Mesendoderm (in vitro differentiated cells): ENCODE measurements around the gene USP47.

Experiments
- DNase-seq: peaks from one replicate; pipeline ENCODE4 v3.0.0; 2013
- H2AK5ac ChIP-seq: 2 replicates; pipeline ENCODE4 v1.6.1; 2013; ENCODE audit warnings: low read length, inconsistent platforms
- H2BK120ac ChIP-seq: 2 replicates; pipeline ENCODE4 v1.6.1; 2013; ENCODE audit warnings: low read depth, mild to moderate bottlenecking, low read length, moderate library complexity, mixed read lengths
- H2BK15ac ChIP-seq: replicated peaks from 2 replicates; pipeline ENCODE4 v1.6.1; 2013; ENCODE audit warnings: low read depth, mild to moderate bottlenecking, moderate library complexity
- H2BK5ac ChIP-seq: 2 replicates; pipeline ENCODE4 v1.6.1; 2013; ENCODE audit warnings: low read length, inconsistent platforms
- H3K18ac ChIP-seq: 2 replicates; pipeline ENCODE4 v1.6.1; 2013; ENCODE audit warnings: mild to moderate bottlenecking, low read length, mixed read lengths
- H3K23ac ChIP-seq: one replicate; pipeline ENCODE4 v1.6.1; 2013; ENCODE audit warnings: low read length
- H3K27ac ChIP-seq: 2 replicates; pipeline ENCODE4 v1.5.1; 2013; ENCODE audit warnings: low read depth, mild to moderate bottlenecking, inconsistent platforms, low read length, moderate library complexity
- H3K27me3 ChIP-seq: 2 replicates; pipeline ENCODE4 v1.6.1; 2013; ENCODE audit warnings: low read length, control low read depth, mild to moderate bottlenecking, inconsistent platforms; ENCODE audit not compliant: insufficient read depth, poor library complexity
- H3K36me3 ChIP-seq: 2 replicates; pipeline ENCODE4 v1.6.1; 2013; ENCODE audit warnings: low read length, inconsistent platforms; ENCODE audit not compliant: control insufficient read depth, insufficient read depth
- H3K4ac ChIP-seq: one replicate; pipeline ENCODE4 v1.6.1; 2013; ENCODE audit warnings: low read depth, mild to moderate bottlenecking, low read length, moderate library complexity
- H3K4me1 ChIP-seq: 2 replicates; pipeline ENCODE4 v1.6.1; 2013; ENCODE audit warnings: low read depth, low read length, inconsistent platforms; ENCODE audit not compliant: control insufficient read depth
- H3K4me2 ChIP-seq: 2 replicates; pipeline ENCODE4 v1.6.1; 2013; ENCODE audit warnings: low read length
- H3K4me3 ChIP-seq: 2 replicates; pipeline ENCODE4 v1.5.1; 2013; ENCODE audit warnings: mild to moderate bottlenecking, low read length
- H3K56ac ChIP-seq: one replicate; pipeline ENCODE4 v1.6.1; 2013; ENCODE audit warnings: low read length
- H3K79me1 ChIP-seq: 2 replicates; pipeline ENCODE4 v1.6.1; 2013; ENCODE audit warnings: low read length, inconsistent platforms
- H3K79me2 ChIP-seq: 2 replicates; pipeline ENCODE4 v1.6.1; 2013; ENCODE audit warnings: mild to moderate bottlenecking, low read length; ENCODE audit not compliant: control insufficient read depth, insufficient read depth
- H3K9ac ChIP-seq: 2 replicates; pipeline ENCODE4 v1.6.1; 2013; ENCODE audit warnings: low read length, inconsistent platforms
- H4K5ac ChIP-seq: one replicate; pipeline ENCODE4 v1.6.1; 2013; ENCODE audit warnings: low read length
- H4K8ac ChIP-seq: one replicate; pipeline ENCODE4 v1.6.1; 2013; ENCODE audit warnings: low read depth, mild to moderate bottlenecking, control low read depth, low read length, moderate library complexity
- WGBS: extraction: QIAGEN DNeasy Blood & Tissue Kit; methylation state at CpG from one replicate; pipeline ENCODE4 v1.1.7; 2013; ENCODE audit warnings: low lambda C conversion rate, missing lambda C conversion rate; ENCODE audit not compliant: insufficient coverage; ENCODE audit errors: extremely low coverage; 5-methylcytosine and 5-hydroxymethylcytosine counted together

The USP47 gene

DNA sequence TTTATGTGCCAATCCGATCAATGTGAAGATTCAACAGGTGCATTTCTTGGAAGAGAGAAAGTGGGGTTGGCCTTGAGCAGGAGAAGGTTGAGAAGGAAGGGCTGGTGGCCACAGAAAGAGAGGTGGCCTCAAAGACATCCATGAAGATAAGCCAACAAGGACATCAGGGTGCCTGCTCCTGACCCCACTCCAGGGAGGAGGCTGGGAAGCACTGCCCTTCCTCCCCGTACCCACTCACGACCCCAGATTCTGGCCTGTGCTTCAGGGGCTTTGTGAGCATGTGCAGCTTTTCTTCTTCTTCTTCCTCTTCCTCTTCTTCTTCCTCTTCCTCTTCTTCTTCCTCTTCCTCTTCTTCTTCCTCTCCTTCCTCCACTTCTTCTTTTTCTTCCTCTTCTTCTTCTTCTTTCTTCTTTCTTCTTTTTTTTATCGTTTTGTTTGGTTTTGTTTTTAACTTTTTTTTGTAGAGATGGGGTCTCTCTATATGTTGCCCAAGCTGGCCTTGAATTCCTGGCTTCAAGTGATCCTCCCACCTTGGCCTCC is 136.4 kb downstream of the USP47 start:
- peak overlapping the region; percentile 34 for H4K5ac ChIP-seq
- WGBS = no CpG with 5 or more reads among the region's 4 CpGs
- no peak for DNase-seq
- no peak overlapping the region for H3K4me2 ChIP-seq
- H3K56ac ChIP-seq = no peak overlapping the region
- no peak overlapping the region for H3K9ac ChIP-seq
- H2BK5ac ChIP-seq = no peak overlapping the region
- no peak overlapping the region for H3K18ac ChIP-seq
- no peak overlapping the region for H2BK15ac ChIP-seq
- no peak overlapping the region for H3K27ac ChIP-seq
- H2BK120ac ChIP-seq = no peak overlapping the region
- no peak overlapping the region for H2AK5ac ChIP-seq
- H3K79me2 ChIP-seq = no peaks in the 10 kb centered on the region
- no peak overlapping the region for H3K23ac ChIP-seq
- H3K4me3 ChIP-seq = no peak overlapping the region
- peaks cover 24% of the 10 kb centered on the region for H3K4me1 ChIP-seq
- H4K8ac ChIP-seq = no peak overlapping the region
- H3K4ac ChIP-seq = no peak overlapping the region
- H3K36me3 ChIP-seq = no peaks in the 10 kb centered on the region
- H3K79me1 ChIP-seq = no peaks in the 10 kb centered on the region
- no peaks in the 10 kb centered on the region for H3K27me3 ChIP-seq

DNA sequence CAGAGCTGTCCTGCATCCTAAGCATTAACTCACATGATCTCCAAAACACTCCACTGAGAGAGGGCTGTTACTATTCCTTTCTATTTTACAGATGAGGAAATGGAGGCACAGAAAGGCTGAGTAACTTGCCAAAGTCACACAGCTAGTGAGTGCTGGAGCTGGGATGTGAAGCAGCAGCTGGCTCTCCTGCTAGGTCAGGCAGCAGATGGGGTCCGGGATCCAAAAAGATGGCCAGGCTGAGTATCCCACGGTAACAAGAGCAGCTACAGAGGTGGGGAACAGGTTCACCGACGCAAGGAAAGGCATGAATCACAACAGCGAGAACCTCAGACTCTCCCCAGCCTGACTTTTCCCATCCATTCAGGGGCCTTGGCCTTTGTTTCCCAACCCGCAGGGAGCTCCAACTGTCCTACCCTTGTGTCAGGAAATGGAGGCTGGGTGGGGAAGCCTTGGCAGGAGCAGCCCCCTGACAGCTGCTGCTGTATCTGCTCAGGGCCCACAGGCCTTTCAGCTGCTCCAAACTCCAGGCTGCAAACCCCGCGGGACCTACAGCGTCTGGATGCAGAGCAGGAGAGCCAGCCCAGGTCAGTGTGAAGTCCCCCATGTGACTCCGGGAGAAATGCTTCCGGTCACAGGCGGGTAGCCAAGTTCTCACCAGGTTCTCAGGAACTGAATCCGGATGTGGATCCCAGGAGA is 137.2 kb downstream of the USP47 start:
- no CpG with 5 or more reads among the region's 13 CpGs for WGBS
- Histone ChIP-seq H3K27ac (peak overlapping the region; percentile 20), H3K36me3 (no peaks in the 10 kb centered on the region), H3K4me1 (peaks cover 24% of the 10 kb centered on the region), H3K18ac (peak overlapping the region; percentile 9), H3K23ac (no peak overlapping the region), H3K79me2 (no peaks in the 10 kb centered on the region), H2BK15ac (no peak overlapping the region), H3K4me3 (no peak overlapping the region), H3K4me2 (no peak overlapping the region), H2BK5ac (no peak overlapping the region), H3K9ac (peak overlapping the region; percentile 4), H2AK5ac (peak overlapping the region; percentile 40), H2BK120ac (no peak overlapping the region), H4K8ac (no peak overlapping the region), H4K5ac (no peak overlapping the region), H3K56ac (peak overlapping the region; percentile 75), H3K4ac (no peak overlapping the region), H3K79me1 (no peaks in the 10 kb centered on the region), H3K27me3 (no peaks in the 10 kb centered on the region)
- DNase-seq = peak; percentile 86

GRCh38 chr11:11979488-11980117 is 137.8 kb downstream of the USP47 start:
- peak; percentile 91 for DNase-seq
- peak overlapping the region; percentile 75 for H3K56ac ChIP-seq
- no peaks in the 10 kb centered on the region for H3K79me2 ChIP-seq
- no peak overlapping the region for H2BK15ac ChIP-seq
- H3K4ac ChIP-seq = no peak overlapping the region
- H4K5ac ChIP-seq = no peak overlapping the region
- H2BK5ac ChIP-seq = peak overlapping the region; percentile 79
- no peaks in the 10 kb centered on the region for H3K36me3 ChIP-seq
- H4K8ac ChIP-seq = no peak overlapping the region
- H3K4me2 ChIP-seq = no peak overlapping the region
- peak overlapping the region; percentile 35 for H3K27ac ChIP-seq
- H2BK120ac ChIP-seq = no peak overlapping the region
- no peaks in the 10 kb centered on the region for H3K79me1 ChIP-seq
- peak overlapping the region; percentile 19 for H3K9ac ChIP-seq
- peak overlapping the region; percentile 9 for H3K18ac ChIP-seq
- H3K27me3 ChIP-seq = no peaks in the 10 kb centered on the region
- no CpG with 5 or more reads among the region's 8 CpGs for WGBS
- H3K4me1 ChIP-seq = peaks cover 24% of the 10 kb centered on the region
- no peak overlapping the region for H2AK5ac ChIP-seq
- no peak overlapping the region for H3K4me3 ChIP-seq
- no peak overlapping the region for H3K23ac ChIP-seq

- Histone ChIP-seq H3K9ac (no peak overlapping the region), H3K4me3 (no peak overlapping the region), H4K5ac (no peak overlapping the region), H3K79me2 (no peaks in the 10 kb centered on the region), H2BK15ac (no peak overlapping the region), H4K8ac (no peak overlapping the region), H2BK5ac (peak overlapping the region; percentile 58), H3K27me3 (no peaks in the 10 kb centered on the region), H3K27ac (peak overlapping the region; percentile 35), H3K4ac (no peak overlapping the region), H3K56ac (peak overlapping the region; percentile 40), H3K23ac (no peak overlapping the region), H2BK120ac (no peak overlapping the region), H3K4me2 (no peak overlapping the region), H3K36me3 (no peaks in the 10 kb centered on the region), H3K4me1 (peaks cover 27% of the 10 kb centered on the region), H3K18ac (peak overlapping the region; percentile 43), H3K79me1 (no peaks in the 10 kb centered on the region), H2AK5ac (peak overlapping the region; percentile 22)
- no peak for DNase-seq
- no CpG with 5 or more reads among the region's 2 CpGs for WGBS
These were observed 138.4 kb downstream of the USP47 start for GRCh38 chr11:11980200-11980599.

DNA sequence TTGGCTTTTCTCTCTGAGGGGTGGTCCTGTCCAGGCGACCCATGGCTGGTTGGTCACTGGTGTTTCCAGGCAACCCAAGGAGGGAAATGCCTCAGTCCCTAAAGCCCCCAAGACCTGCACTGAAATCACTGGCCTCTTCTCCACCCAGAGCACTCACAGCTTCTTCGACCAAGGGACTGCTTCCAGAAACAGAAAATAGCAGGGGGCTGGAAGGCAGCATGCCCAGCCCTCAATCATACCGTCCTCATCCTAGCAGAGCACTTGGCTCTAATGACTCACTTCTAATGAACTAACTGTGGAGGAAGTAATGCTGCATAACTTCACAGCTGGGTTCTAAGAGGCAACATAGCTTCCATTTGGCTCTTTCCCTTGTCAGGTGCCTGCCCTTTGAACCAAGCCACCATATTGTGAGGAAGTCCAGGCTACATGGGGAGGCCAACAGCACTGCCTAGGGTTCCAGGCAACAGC is 139.1 kb downstream of the USP47 start:
- WGBS = no CpG with 5 or more reads among the region's 3 CpGs
- Histone ChIP-seq H3K36me3 (no peaks in the 10 kb centered on the region), H3K9ac (no peak overlapping the region), H3K18ac (peak overlapping the region; percentile 43), H3K4me2 (no peak overlapping the region), H3K56ac (peak overlapping the region; percentile 11), H3K27me3 (no peaks in the 10 kb centered on the region), H2BK15ac (no peak overlapping the region), H3K27ac (no peak overlapping the region), H2AK5ac (no peak overlapping the region), H2BK5ac (no peak overlapping the region), H3K4me1 (peaks cover 28% of the 10 kb centered on the region), H4K5ac (no peak overlapping the region), H3K79me1 (no peaks in the 10 kb centered on the region), H3K4ac (no peak overlapping the region), H3K23ac (no peak overlapping the region), H4K8ac (no peak overlapping the region), H2BK120ac (no peak overlapping the region), H3K79me2 (no peaks in the 10 kb centered on the region), H3K4me3 (no peak overlapping the region)
- DNase-seq = peak; percentile 89
